Natural killer cell (primary cell): ENCODE measurements around the gene XYLT2. TPM values are rescaled to one million over a fixed set of nuclear protein-coding genes. Genes with fewer than 3 reads are reported as not detected.
A peak's percentile ranks its signal among the peaks of the same experiment; 100 is the strongest.
"Not testable (repeated sequence)": the region's sequence is repeated elsewhere in the genome, so short reads cannot be mapped to it uniquely, and the experiment has no call there.

Source experiments
- ATAC-seq, 3 donors: fragments of 150-1000 bp in 2 of 3; fragments of 200-7000 bp in 1 of 3; cut with Tn5 transposase; 1 replicate in 1 of 3; 2 replicates in 2 of 3; pipeline ENCODE4 v1.10.0; 2021; ENCODE audit warnings: mild to moderate bottlenecking in 2 of 3, moderate library complexity in 2 of 3
- DNase-seq, 2 donors: peaks; one replicate each; pipeline versions ENCODE4 v3.0.0 to v3.0.0-alpha.2; 2013 to 2021; ENCODE audit warnings: mixed read lengths in 1 of 2
- H3K27ac ChIP-seq: one replicate; pipeline ENCODE4 v1.5.1; 2013; ENCODE audit warnings: mild to moderate bottlenecking, low read length
- H3K27me3 ChIP-seq: one replicate; pipeline ENCODE4 v1.6.1; 2013; ENCODE audit warnings: low read length; ENCODE audit not compliant: control insufficient read depth, insufficient read depth
- H3K36me3 ChIP-seq: one replicate; pipeline ENCODE4 v1.6.1; 2013; ENCODE audit warnings: low read length; ENCODE audit not compliant: control insufficient read depth, insufficient read depth
- H3K4me1 ChIP-seq: one replicate; pipeline ENCODE4 v1.6.1; 2013; ENCODE audit warnings: low read length; ENCODE audit not compliant: control insufficient read depth, insufficient read depth
- H3K4me3 ChIP-seq: one replicate; pipeline ENCODE4 v1.5.1; 2013; ENCODE audit warnings: low read length
- H3K9me3 ChIP-seq: one replicate; pipeline ENCODE4 v1.6.1; 2013; ENCODE audit warnings: low read length; ENCODE audit not compliant: control insufficient read depth, insufficient read depth
- H3K27ac Mint-ChIP-seq, 2 donors: one replicate each; pipeline ENCODE4 v1.8.0; 2022; ENCODE audit warnings: mild to moderate bottlenecking in 2 of 2, mixed read lengths in 2 of 2, moderate library complexity in 1 of 2
- H3K27me3 Mint-ChIP-seq, 2 donors: one replicate each; pipeline ENCODE4 v1.8.0; 2022; ENCODE audit warnings: low read depth in 2 of 2, mixed read lengths in 2 of 2
- H3K36me3 Mint-ChIP-seq: one replicate; pipeline ENCODE4 v1.8.0; 2022; ENCODE audit warnings: mixed read lengths
- H3K4me1 Mint-ChIP-seq, 2 donors: one replicate each; pipeline ENCODE4 v1.8.0; 2022; ENCODE audit warnings: mixed read lengths in 2 of 2
- H3K4me3 Mint-ChIP-seq: one replicate; pipeline ENCODE4 v1.8.0; 2022; ENCODE audit warnings: mild to moderate bottlenecking, moderate library complexity, mixed read lengths
- H3K9me3 Mint-ChIP-seq, 2 donors: one replicate each; pipeline ENCODE4 v1.8.0; 2022; ENCODE audit warnings: mixed read lengths in 2 of 2
- CTCF ChIP-seq: fragments of 200-600 bp; IDR thresholded peaks from one replicate; pipeline ENCODE4 v1.8.0; 2022; ENCODE audit warnings: antibody characterized with exemption
- WGBS: methylation state at CpG from one replicate; pipeline ENCODE4 v1.1.7; 2013; ENCODE audit warnings: missing lambda C conversion rate; ENCODE audit not compliant: insufficient coverage; 5-methylcytosine and 5-hydroxymethylcytosine counted together
- intact Hi-C: fragments of 100-400 bp; cut with micrococcal nuclease; formaldehyde crosslinking; loops from one replicate; pipeline ENCODE4 v1.14.2; 2022
- total RNA-seq, 4 donors: library from RNA; stranded (reverse); fragments of 120-200 nt in 1 of 4; gene quantifications; one replicate each; pipeline versions ENCODE4 v1.2.3 to v1.2.4, GENCODE V29; 2013 to 2022

The XYLT2 gene
- total RNA-seq, 3 donors from 2014 or later (not counting 1 experiment from before 2014, with no cell fraction given), result 16.3 to 25.4 (median 18.6) TPM

GRCh38 chr17:50331085-50331791 lies 14.7 kb upstream of the XYLT2 start:
- no peaks in the 10 kb centered on the region for H3K36me3 ChIP-seq
- no peak overlapping the region for H3K4me3 ChIP-seq
- H3K4me1 ChIP-seq, result no peaks in the 10 kb centered on the region
- no peaks in the 10 kb centered on the region for H3K27me3 ChIP-seq
- no peak overlapping the region for H3K27ac Mint-ChIP-seq
- WGBS, result 82% methylated on average over 4 of the region's 4 CpGs
- no peak overlapping the region for H3K27ac ChIP-seq
- no peaks in the 10 kb centered on the region for H3K9me3 Mint-ChIP-seq
- H3K4me3 Mint-ChIP-seq, result no peak overlapping the region
- no peaks in the 10 kb centered on the region for H3K36me3 Mint-ChIP-seq
- H3K27me3 Mint-ChIP-seq, result peaks cover 7 to 11% of the 10 kb centered on the region in 2 donors
- TF ChIP-seq CTCF, result no peak
- DNase-seq (no peak), ATAC-seq (no peak)
- intact Hi-C loops, result no loop called here
- peaks cover 7% of the 10 kb centered on the region in 2 donors for H3K4me1 Mint-ChIP-seq
- no peaks in the 10 kb centered on the region for H3K9me3 ChIP-seq

GRCh38 chr17:50332196-50332595 lies 13.7 kb upstream of the XYLT2 start:
- intact Hi-C loops, result no loop called here
- H3K27me3 ChIP-seq, result no peaks in the 10 kb centered on the region
- H3K4me3 ChIP-seq, result no peak overlapping the region
- no peaks in the 10 kb centered on the region for H3K9me3 ChIP-seq
- DNase-seq (no peak), ATAC-seq (no peak)
- Mint-ChIP-seq H3K9me3 (no peaks in the 10 kb centered on the region), H3K4me1 (peaks cover 7% of the 10 kb centered on the region in 2 donors), H3K27ac (no peak overlapping the region), H3K4me3 (no peak overlapping the region), H3K36me3 (no peaks in the 10 kb centered on the region), H3K27me3 (peaks cover 7 to 11% of the 10 kb centered on the region in 2 donors)
- 72% methylated on average over 6 of the region's 6 CpGs for WGBS
- no peaks in the 10 kb centered on the region for H3K4me1 ChIP-seq
- TF ChIP-seq CTCF, result no peak
- no peaks in the 10 kb centered on the region for H3K36me3 ChIP-seq
- H3K27ac ChIP-seq, result no peak overlapping the region

DNA sequence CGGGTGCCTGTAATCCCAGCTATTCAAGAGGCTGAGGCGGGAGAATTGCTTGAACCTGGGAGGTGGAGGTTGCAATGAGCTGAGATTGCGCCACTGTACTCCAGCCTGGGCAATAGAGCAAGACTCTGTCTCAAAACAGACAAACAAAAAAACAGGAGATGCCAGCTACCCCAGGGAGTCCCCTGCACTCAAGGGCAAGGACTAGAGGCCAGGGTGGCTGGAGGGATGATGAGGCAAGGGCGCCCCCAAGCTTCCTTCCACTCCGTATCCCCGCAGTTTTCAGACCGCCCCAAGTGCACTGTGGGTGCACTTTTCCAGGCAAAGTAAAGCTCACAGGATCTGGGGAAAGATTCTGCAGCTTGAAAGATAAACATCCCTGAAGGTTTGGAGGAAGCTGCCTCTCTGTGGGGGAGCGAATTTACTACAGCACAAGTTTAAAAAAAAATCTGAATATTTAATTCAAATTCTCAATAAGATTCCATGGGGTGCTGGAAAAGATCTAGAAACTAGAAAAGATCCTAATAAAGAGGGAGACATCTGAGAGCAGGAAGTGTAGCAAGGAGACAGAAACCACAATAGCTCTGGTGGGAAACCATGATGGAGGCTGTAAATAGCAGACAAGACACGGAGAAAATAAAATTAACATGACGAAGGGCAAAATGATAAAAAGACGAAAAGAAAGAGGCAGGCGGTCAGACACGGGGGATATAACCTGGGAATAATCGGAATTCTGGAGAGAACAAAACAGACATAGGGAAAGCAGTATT lies 12.5 kb upstream of the XYLT2 start:
- Mint-ChIP-seq H3K4me3 (peak overlapping the region; percentile 7), H3K27me3 (peaks cover 7 to 14% of the 10 kb centered on the region in 2 donors)
- H3K9me3 ChIP-seq, ATAC-seq, H3K36me3 ChIP-seq, H3K4me1 Mint-ChIP-seq, H3K27ac ChIP-seq, H3K4me3 ChIP-seq, H3K4me1 ChIP-seq, DNase-seq, H3K9me3 Mint-ChIP-seq, intact Hi-C loops, H3K27me3 ChIP-seq, H3K27ac Mint-ChIP-seq, H3K36me3 Mint-ChIP-seq: not testable (repeated sequence)
- 58% methylated on average over 9 of the region's 14 CpGs for WGBS

GRCh38 chr17:50337956-50338355 lies 8.0 kb upstream of the XYLT2 start:
- Mint-ChIP-seq H3K4me1 (peaks cover 7% of the 10 kb centered on the region in 2 donors), H3K27ac (no peak overlapping the region), H3K27me3 (peaks cover 0 to 11% of the 10 kb centered on the region in 2 donors), H3K9me3 (peaks cover 2 to 6% of the 10 kb centered on the region in 2 donors), H3K4me3 (no peak overlapping the region), H3K36me3 (peaks cover 14% of the 10 kb centered on the region)
- no peak for ATAC-seq
- H3K4me3 ChIP-seq, result no peak overlapping the region
- H3K27ac ChIP-seq, result no peak overlapping the region
- 100% methylated on average over 1 of the region's 2 CpGs for WGBS
- H3K9me3 ChIP-seq, result no peaks in the 10 kb centered on the region
- no peak for DNase-seq
- H3K36me3 ChIP-seq, result no peaks in the 10 kb centered on the region
- no peak for TF ChIP-seq CTCF
- H3K4me1 ChIP-seq, result no peaks in the 10 kb centered on the region
- no peaks in the 10 kb centered on the region for H3K27me3 ChIP-seq
- intact Hi-C loops, result no loop called here
